Panc1 (cell line): ENCODE measurements around the gene GCHFR.

Experiments used
- POLR2AphosphoS5 ChIP-seq: IDR thresholded peaks from 2 replicates; pipeline ENCODE4 v1.6.1; 2012; ENCODE audit warnings: mild to moderate bottlenecking, low read depth, low read length, moderate library complexity
- SIN3A ChIP-seq: IDR thresholded peaks from 2 replicates; pipeline ENCODE4 v1.6.1; 2012; ENCODE audit warnings: low read depth, mild to moderate bottlenecking, low read length, moderate library complexity, borderline replicate concordance; ENCODE audit not compliant: insufficient read depth
- TCF7L2 ChIP-seq: IDR thresholded peaks from 2 replicates; pipeline ENCODE4 v1.6.1; 2011; ENCODE audit warnings: mild to moderate bottlenecking, low read depth, low read length, inconsistent platforms
- TF ChIP-seq, protein P1 (sequence below): fragments of 450-650 bp; IDR thresholded peaks from 2 replicates; pipeline ENCODE4 v1.5.1; 2017; ENCODE audit warnings: mild to moderate bottlenecking
- TF ChIP-seq, protein P2 (sequence below), 2 experiments: IDR thresholded peaks; 2 replicates each; pipeline ENCODE4 v1.6.1; 2011 to 2012; ENCODE audit warnings: low read depth in 2 of 2, control low read depth in 1 of 2, low read length in 1 of 2, mild to moderate bottlenecking in 1 of 2, moderate library complexity in 1 of 2; ENCODE audit not compliant: insufficient read depth in 1 of 2

DNA sequence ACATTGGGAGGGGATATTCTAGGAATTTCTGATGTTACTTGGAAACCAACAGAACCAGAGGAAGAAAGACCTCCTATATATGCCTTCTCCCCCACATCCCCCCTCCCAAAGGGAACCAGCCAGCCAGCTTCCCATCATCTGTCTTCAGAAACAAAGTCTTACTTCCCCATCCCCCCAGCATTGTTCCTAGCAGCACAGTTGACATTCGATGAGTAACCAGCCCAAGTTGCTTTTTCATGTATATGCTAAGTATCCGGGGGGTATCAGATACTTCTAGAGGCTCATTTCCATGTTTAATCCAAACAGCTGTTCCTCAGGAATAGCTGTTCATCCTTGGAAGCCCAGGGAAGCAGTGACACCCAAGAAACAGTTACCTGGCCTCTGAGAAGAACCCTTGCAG lies 24.8 kb upstream of the GCHFR start:
- no peak for TF ChIP-seq POLR2AphosphoS5
- TF ChIP-seq, protein P1, sequence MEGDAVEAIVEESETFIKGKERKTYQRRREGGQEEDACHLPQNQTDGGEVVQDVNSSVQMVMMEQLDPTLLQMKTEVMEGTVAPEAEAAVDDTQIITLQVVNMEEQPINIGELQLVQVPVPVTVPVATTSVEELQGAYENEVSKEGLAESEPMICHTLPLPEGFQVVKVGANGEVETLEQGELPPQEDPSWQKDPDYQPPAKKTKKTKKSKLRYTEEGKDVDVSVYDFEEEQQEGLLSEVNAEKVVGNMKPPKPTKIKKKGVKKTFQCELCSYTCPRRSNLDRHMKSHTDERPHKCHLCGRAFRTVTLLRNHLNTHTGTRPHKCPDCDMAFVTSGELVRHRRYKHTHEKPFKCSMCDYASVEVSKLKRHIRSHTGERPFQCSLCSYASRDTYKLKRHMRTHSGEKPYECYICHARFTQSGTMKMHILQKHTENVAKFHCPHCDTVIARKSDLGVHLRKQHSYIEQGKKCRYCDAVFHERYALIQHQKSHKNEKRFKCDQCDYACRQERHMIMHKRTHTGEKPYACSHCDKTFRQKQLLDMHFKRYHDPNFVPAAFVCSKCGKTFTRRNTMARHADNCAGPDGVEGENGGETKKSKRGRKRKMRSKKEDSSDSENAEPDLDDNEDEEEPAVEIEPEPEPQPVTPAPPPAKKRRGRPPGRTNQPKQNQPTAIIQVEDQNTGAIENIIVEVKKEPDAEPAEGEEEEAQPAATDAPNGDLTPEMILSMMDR: no peak
- TF ChIP-seq TCF7L2: no peak
- TF ChIP-seq SIN3A: no peak
- TF ChIP-seq, protein P2, sequence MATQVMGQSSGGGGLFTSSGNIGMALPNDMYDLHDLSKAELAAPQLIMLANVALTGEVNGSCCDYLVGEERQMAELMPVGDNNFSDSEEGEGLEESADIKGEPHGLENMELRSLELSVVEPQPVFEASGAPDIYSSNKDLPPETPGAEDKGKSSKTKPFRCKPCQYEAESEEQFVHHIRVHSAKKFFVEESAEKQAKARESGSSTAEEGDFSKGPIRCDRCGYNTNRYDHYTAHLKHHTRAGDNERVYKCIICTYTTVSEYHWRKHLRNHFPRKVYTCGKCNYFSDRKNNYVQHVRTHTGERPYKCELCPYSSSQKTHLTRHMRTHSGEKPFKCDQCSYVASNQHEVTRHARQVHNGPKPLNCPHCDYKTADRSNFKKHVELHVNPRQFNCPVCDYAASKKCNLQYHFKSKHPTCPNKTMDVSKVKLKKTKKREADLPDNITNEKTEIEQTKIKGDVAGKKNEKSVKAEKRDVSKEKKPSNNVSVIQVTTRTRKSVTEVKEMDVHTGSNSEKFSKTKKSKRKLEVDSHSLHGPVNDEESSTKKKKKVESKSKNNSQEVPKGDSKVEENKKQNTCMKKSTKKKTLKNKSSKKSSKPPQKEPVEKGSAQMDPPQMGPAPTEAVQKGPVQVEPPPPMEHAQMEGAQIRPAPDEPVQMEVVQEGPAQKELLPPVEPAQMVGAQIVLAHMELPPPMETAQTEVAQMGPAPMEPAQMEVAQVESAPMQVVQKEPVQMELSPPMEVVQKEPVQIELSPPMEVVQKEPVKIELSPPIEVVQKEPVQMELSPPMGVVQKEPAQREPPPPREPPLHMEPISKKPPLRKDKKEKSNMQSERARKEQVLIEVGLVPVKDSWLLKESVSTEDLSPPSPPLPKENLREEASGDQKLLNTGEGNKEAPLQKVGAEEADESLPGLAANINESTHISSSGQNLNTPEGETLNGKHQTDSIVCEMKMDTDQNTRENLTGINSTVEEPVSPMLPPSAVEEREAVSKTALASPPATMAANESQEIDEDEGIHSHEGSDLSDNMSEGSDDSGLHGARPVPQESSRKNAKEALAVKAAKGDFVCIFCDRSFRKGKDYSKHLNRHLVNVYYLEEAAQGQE (IDR thresholded peaks at IDR 0.05; ENCODE audit: insufficient read depth in 1 of 2, low read depth in 2 of 2, low read length in 1 of 2): no peak
